Activated CD4-positive, alpha-beta T cell treated with anti-CD3 and anti-CD28 coated beads, Interleukin-2, amount 10 ng/mL, durations not matched to agents 7 days and 5 days (primary cell): ENCODE data around the gene GXYLT1. TPM values are rescaled to one million over a fixed set of nuclear protein-coding genes. Genes with fewer than 3 reads are reported as not detected.
"Not testable (repeated sequence)": the region's sequence is repeated elsewhere in the genome, so short reads cannot be mapped to it uniquely, and the experiment has no call there.

Experiments
- CTCF ChIA-PET: fragments of 350-600 bp; sonication (Branson Sonifier 250); formaldehyde crosslinking; loops from one replicate; lab custom pipeline; 2021; ENCODE audit warnings: antibody characterized with exemption; lab: Charles Lee
- POLR2A ChIA-PET: fragments of 350-600 bp; sonication (Branson Sonifier 250); formaldehyde crosslinking; loops from one replicate; lab custom pipeline; 2021; ENCODE audit warnings: antibody characterized with exemption; lab: Charles Lee
- DNase-seq: peaks from one replicate; pipeline ENCODE4 v3.0.0-alpha.2; 2020
- H3K27ac Mint-ChIP-seq: one replicate; pipeline ENCODE4 v1.8.0; 2021; ENCODE audit warnings: mild to moderate bottlenecking, moderate library complexity, mixed read lengths
- H3K27me3 Mint-ChIP-seq: one replicate; pipeline ENCODE4 v1.8.0; 2021; ENCODE audit warnings: mixed read lengths
- H3K36me3 Mint-ChIP-seq: one replicate; pipeline ENCODE4 v1.8.0; 2021; ENCODE audit warnings: low read depth, mixed read lengths
- H3K4me1 Mint-ChIP-seq: one replicate; pipeline ENCODE4 v1.8.0; 2021; ENCODE audit warnings: mixed read lengths
- H3K4me3 Mint-ChIP-seq: one replicate; pipeline ENCODE4 v1.8.0; 2021; ENCODE audit warnings: mild to moderate bottlenecking, moderate library complexity, mixed read lengths
- H3K9me3 Mint-ChIP-seq: one replicate; pipeline ENCODE4 v1.8.0; 2021; ENCODE audit warnings: mixed read lengths
- total RNA-seq, 2 experiments: library from RNA; stranded (reverse); gene quantifications; one replicate each; pipeline ENCODE4 v1.2.3, GENCODE V29; 2021

GXYLT1 gene
- total RNA-seq, 2 experiments from 2014 or later = 8.0 to 10.2 TPM

- no peak for DNase-seq
- H3K27ac Mint-ChIP-seq = no peak overlapping the region
- CTCF ChIA-PET = no interaction called here
- POLR2A ChIA-PET = no interaction called here
- peaks cover 31% of the 10 kb centered on the region for H3K36me3 Mint-ChIP-seq
- H3K9me3 Mint-ChIP-seq = no peaks in the 10 kb centered on the region
- H3K4me1 Mint-ChIP-seq = peaks cover 2% of the 10 kb centered on the region
- no peak overlapping the region for H3K4me3 Mint-ChIP-seq
- H3K27me3 Mint-ChIP-seq = no peaks in the 10 kb centered on the region
These were observed 59.1 kb downstream of the GXYLT1 start for GRCh38 chr12:42085594-42085993.

- ChIA-PET CTCF (no interaction called here), POLR2A (no interaction called here)
- peaks cover 26% of the 10 kb centered on the region for H3K36me3 Mint-ChIP-seq
- H3K9me3 Mint-ChIP-seq = no peaks in the 10 kb centered on the region
- no peak for DNase-seq
- no peak overlapping the region for H3K27ac Mint-ChIP-seq
- peaks cover 2% of the 10 kb centered on the region for H3K4me1 Mint-ChIP-seq
- no peaks in the 10 kb centered on the region for H3K27me3 Mint-ChIP-seq
- H3K4me3 Mint-ChIP-seq = no peak overlapping the region
These were observed 60.2 kb downstream of the GXYLT1 start for GRCh38 chr12:42084522-42084921.

GRCh38 chr12:42076976-42077375, 67.7 kb downstream of the GXYLT1 start:
- POLR2A ChIA-PET = no interaction called here
- CTCF ChIA-PET = no interaction called here
- Mint-ChIP-seq H3K36me3 (peaks cover 3% of the 10 kb centered on the region), H3K4me3 (no peak overlapping the region), H3K27ac (no peak overlapping the region), H3K4me1 (no peaks in the 10 kb centered on the region), H3K9me3 (peaks cover 3% of the 10 kb centered on the region), H3K27me3 (no peaks in the 10 kb centered on the region)
- DNase-seq = no peak

GRCh38 chr12:42070036-42070435, 74.6 kb downstream of the GXYLT1 start:
- no peaks in the 10 kb centered on the region for H3K4me1 Mint-ChIP-seq
- no peak overlapping the region for H3K4me3 Mint-ChIP-seq
- peaks cover 2% of the 10 kb centered on the region for H3K27me3 Mint-ChIP-seq
- peaks cover 3% of the 10 kb centered on the region for H3K9me3 Mint-ChIP-seq
- H3K36me3 Mint-ChIP-seq = no peaks in the 10 kb centered on the region
- DNase-seq = no peak
- ChIA-PET CTCF (no interaction called here), POLR2A (no interaction called here)
- no peak overlapping the region for H3K27ac Mint-ChIP-seq

- ChIA-PET CTCF (no interaction called here), POLR2A (no interaction called here)
- H3K4me1 Mint-ChIP-seq = no peaks in the 10 kb centered on the region
- H3K27ac Mint-ChIP-seq = no peak overlapping the region
- peaks cover 2% of the 10 kb centered on the region for H3K9me3 Mint-ChIP-seq
- peaks cover 19% of the 10 kb centered on the region for H3K27me3 Mint-ChIP-seq
- no peak overlapping the region for H3K4me3 Mint-ChIP-seq
- H3K36me3 Mint-ChIP-seq = no peaks in the 10 kb centered on the region
- DNase-seq = no peak
These were observed 85.5 kb downstream of the GXYLT1 start for GRCh38 chr12:42059127-42059526.

DNA sequence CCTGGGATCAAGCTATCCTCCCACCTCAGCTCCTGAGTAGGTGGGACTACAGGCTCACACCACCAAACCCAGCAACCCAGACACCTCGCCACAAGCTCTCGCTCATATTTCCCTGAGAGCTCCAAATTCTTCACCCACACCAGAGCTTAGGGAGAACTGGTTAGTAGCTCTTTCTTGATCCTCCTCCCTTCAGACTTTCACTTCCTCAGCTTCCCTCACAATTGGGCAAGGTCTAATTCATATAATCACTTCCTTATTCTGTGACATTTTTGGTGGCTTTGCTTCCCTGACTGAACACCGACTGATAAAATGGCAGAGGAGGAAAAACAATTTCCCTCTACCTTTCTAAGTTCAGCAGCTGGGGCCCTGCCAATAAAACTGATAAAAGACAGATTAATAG, 88.5 kb downstream of the GXYLT1 start:
- peaks cover 28% of the 10 kb centered on the region for H3K27me3 Mint-ChIP-seq
- no peak overlapping the region for H3K4me3 Mint-ChIP-seq
- H3K36me3 Mint-ChIP-seq = no peaks in the 10 kb centered on the region
- peaks cover 2% of the 10 kb centered on the region for H3K9me3 Mint-ChIP-seq
- POLR2A ChIA-PET = no interaction called here
- no peak for DNase-seq
- no peaks in the 10 kb centered on the region for H3K4me1 Mint-ChIP-seq
- H3K27ac Mint-ChIP-seq = no peak overlapping the region
- CTCF ChIA-PET = no interaction called here

DNA sequence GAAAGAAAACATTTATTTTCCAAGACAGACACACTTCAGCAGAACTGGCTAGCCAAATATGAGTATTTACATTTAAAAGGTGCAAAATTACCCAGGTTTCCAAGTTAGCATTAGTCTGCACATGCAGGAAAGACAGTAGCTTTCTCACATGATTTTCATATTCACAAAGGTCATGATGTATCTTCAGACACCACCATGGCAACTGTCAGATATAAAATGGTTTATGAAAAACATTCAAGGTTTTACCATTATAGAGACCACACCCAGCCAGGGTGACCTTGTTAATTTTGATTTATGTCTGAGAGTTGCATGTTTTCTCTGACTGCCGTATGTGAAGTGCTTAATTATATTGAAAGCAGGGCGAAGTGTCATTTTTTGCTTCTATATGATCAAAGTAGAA, 91.2 kb downstream of the GXYLT1 start:
- H3K4me1 Mint-ChIP-seq = no peaks in the 10 kb centered on the region
- H3K27ac Mint-ChIP-seq = no peak overlapping the region
- H3K36me3 Mint-ChIP-seq = no peaks in the 10 kb centered on the region
- ChIA-PET CTCF (no interaction called here), POLR2A (no interaction called here)
- DNase-seq = no peak
- peaks cover 28% of the 10 kb centered on the region for H3K27me3 Mint-ChIP-seq
- H3K4me3 Mint-ChIP-seq = no peak overlapping the region
- no peaks in the 10 kb centered on the region for H3K9me3 Mint-ChIP-seq

GRCh38 chr12:42048980-42049379, 95.7 kb downstream of the GXYLT1 start:
- POLR2A ChIA-PET, H3K27ac Mint-ChIP-seq, H3K4me1 Mint-ChIP-seq, DNase-seq, H3K4me3 Mint-ChIP-seq, H3K36me3 Mint-ChIP-seq, CTCF ChIA-PET, H3K9me3 Mint-ChIP-seq: not testable (repeated sequence)
- H3K27me3 Mint-ChIP-seq = peaks cover 14% of the 10 kb centered on the region

GRCh38 chr12:42039577-42039976, 105.1 kb downstream of the GXYLT1 start:
- H3K36me3 Mint-ChIP-seq = no peaks in the 10 kb centered on the region
- POLR2A ChIA-PET = no interaction called here
- H3K9me3 Mint-ChIP-seq = no peaks in the 10 kb centered on the region
- no peak for DNase-seq
- CTCF ChIA-PET = interaction anchor here (1.2 kb wide), 1 partner anchor 15 kb away, joined by 4 read pairs; no protein-coding TSS in a partner anchor
- H3K4me3 Mint-ChIP-seq = no peak overlapping the region
- no peak overlapping the region for H3K27ac Mint-ChIP-seq
- peaks cover 17% of the 10 kb centered on the region for H3K27me3 Mint-ChIP-seq
- no peaks in the 10 kb centered on the region for H3K4me1 Mint-ChIP-seq

DNA sequence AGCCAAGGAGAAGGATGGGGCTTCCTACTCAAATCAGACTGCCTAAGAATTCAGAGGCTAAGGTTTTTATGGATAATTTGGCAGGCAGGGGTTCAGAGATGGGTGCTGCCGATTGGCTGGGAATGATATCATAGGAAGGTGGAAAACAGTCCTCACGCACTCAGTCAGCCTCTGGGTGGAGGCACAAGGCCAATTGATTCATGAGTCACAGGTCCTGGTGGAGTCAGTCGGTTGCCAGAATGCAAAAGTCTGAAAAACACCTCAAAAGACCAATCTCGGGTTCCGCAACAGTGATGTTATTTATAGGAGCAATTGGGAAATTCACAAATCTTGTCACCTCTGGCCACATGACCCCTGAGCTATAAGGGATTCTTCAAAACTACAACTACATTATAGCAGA, 105.5 kb downstream of the GXYLT1 start:
- no peaks in the 10 kb centered on the region for H3K9me3 Mint-ChIP-seq
- H3K27ac Mint-ChIP-seq = no peak overlapping the region
- no peak overlapping the region for H3K4me3 Mint-ChIP-seq
- ChIA-PET POLR2A (no interaction called here), CTCF (interaction anchor here (1.2 kb wide), 1 partner anchor 15 kb away, joined by 4 read pairs; no protein-coding TSS in a partner anchor)
- H3K27me3 Mint-ChIP-seq = peaks cover 19% of the 10 kb centered on the region
- no peaks in the 10 kb centered on the region for H3K36me3 Mint-ChIP-seq
- H3K4me1 Mint-ChIP-seq = no peaks in the 10 kb centered on the region
- DNase-seq = no peak

- no peak overlapping the region for H3K27ac Mint-ChIP-seq
- H3K4me1 Mint-ChIP-seq = no peaks in the 10 kb centered on the region
- H3K36me3 Mint-ChIP-seq = no peaks in the 10 kb centered on the region
- no peak for DNase-seq
- H3K9me3 Mint-ChIP-seq = no peaks in the 10 kb centered on the region
- H3K27me3 Mint-ChIP-seq = peaks cover 18% of the 10 kb centered on the region
- no peak overlapping the region for H3K4me3 Mint-ChIP-seq
- ChIA-PET POLR2A (no interaction called here), CTCF (no interaction called here)
These were observed 112.7 kb downstream of the GXYLT1 start for GRCh38 chr12:42031847-42032564.
